PC-9 (cell line): ENCODE data around the gene REPS2. TPM values are rescaled to one million over a fixed set of nuclear protein-coding genes. Genes with fewer than 3 reads are reported as not detected.

ENCODE experiments used
- BruUV-seq: library from RNA; stranded (reverse); fragments of 400-500 nt; replicated peaks from 2 replicates; lab custom pipeline; 2021; lab: Mats Ljungman, UMichigan
- CTCF ChIA-PET: fragments of 300-600 bp; sonication (Branson Sonifier 250); formaldehyde crosslinking; loops from one replicate; lab custom pipeline; 2022; ENCODE audit warnings: antibody characterized with exemption; lab: Charles Lee
- POLR2A ChIA-PET: fragments of 300-600 bp; sonication (Branson Sonifier 250); formaldehyde crosslinking; loops from one replicate; lab custom pipeline; 2022; ENCODE audit warnings: antibody characterized with exemption; ENCODE audit not compliant: unreplicated experiment; lab: Charles Lee
- DNase-seq, 2 experiments: peaks; one replicate each; pipeline versions ENCODE4 v3.0.0 to v3.0.0-alpha.2; 2015 to 2022; ENCODE audit warnings: mixed read lengths in 1 of 2
- H2AFZ ChIP-seq: fragments of 200-600 bp; sonication (generic); 2 replicates; pipeline ENCODE4 v1.8.1; 2017; ENCODE audit warnings: antibody characterized with exemption
- H3F3A ChIP-seq: fragments of 200-600 bp; sonication (generic); 2 replicates; pipeline ENCODE4 v1.8.1; 2017; ENCODE audit warnings: antibody characterized with exemption, mild to moderate bottlenecking, low read depth; ENCODE audit not compliant: insufficient read depth
- H3K27ac ChIP-seq: fragments of 200-600 bp; sonication (generic); 2 replicates; pipeline ENCODE4 v1.6.1; 2016; ENCODE audit warnings: mixed run types
- H3K27me3 ChIP-seq: fragments of 200-600 bp; sonication (generic); 2 replicates; pipeline ENCODE4 v1.6.1; 2016; ENCODE audit warnings: low read depth, mixed run types; ENCODE audit not compliant: insufficient read depth
- H3K36me3 ChIP-seq: fragments of 200-600 bp; sonication (generic); 2 replicates; pipeline ENCODE4 v1.6.1; 2016; ENCODE audit warnings: low read depth, mixed run types
- H3K4me1 ChIP-seq: fragments of 200-600 bp; sonication (generic); replicated peaks from 2 replicates; pipeline ENCODE4 v1.6.1; 2016; ENCODE audit warnings: mixed run types; ENCODE audit not compliant: insufficient read depth
- H3K4me2 ChIP-seq: fragments of 200-600 bp; sonication (generic); 2 replicates; pipeline ENCODE4 v1.6.1; 2017; ENCODE audit warnings: mixed run types
- H3K4me3 ChIP-seq: fragments of 200-600 bp; sonication (generic); 2 replicates; pipeline ENCODE4 v1.6.1; 2016; ENCODE audit warnings: mixed run types
- H3K79me2 ChIP-seq: fragments of 200-600 bp; sonication (generic); 2 replicates; pipeline ENCODE4 v1.6.1; 2017; ENCODE audit warnings: low read depth, mixed run types
- H3K9me2 ChIP-seq: fragments of 200-600 bp; sonication (generic); 2 replicates; pipeline ENCODE4 v1.8.1; 2017; ENCODE audit warnings: mild to moderate bottlenecking; ENCODE audit not compliant: insufficient read depth
- H3K9me3 ChIP-seq: fragments of 200-600 bp; sonication (generic); 2 replicates; pipeline ENCODE4 v1.8.1; 2016; ENCODE audit warnings: low read depth; ENCODE audit not compliant: insufficient read depth
- H4K20me1 ChIP-seq: fragments of 200-600 bp; sonication (generic); 2 replicates; pipeline ENCODE4 v1.8.1; 2017; ENCODE audit not compliant: insufficient read depth
- EZH2 ChIP-seq: fragments of 200-600 bp; sonication (generic); IDR thresholded peaks from 2 replicates; pipeline ENCODE4 v1.8.0; 2017; ENCODE audit warnings: antibody characterized with exemption, low read depth
- intact Hi-C: fragments of 100-400 bp; cut with micrococcal nuclease; formaldehyde crosslinking; loops from one replicate; pipeline ENCODE4 v1.10.0; 2022; ENCODE audit not compliant: unreplicated experiment
- total RNA-seq: library from RNA; stranded (reverse); gene quantifications from 2 replicates; pipeline ENCODE4 v1.2.3, GENCODE V29; 2021
- TF ChIP-seq, protein P1 (sequence below): fragments of 200-600 bp; sonication (generic); conservative IDR thresholded peaks from 2 replicates; pipeline ENCODE4 v1.6.1; 2017; ENCODE audit warnings: mixed run types, antibody characterized with exemption, mild to moderate bottlenecking, moderate library complexity

The REPS2 gene
- total RNA-seq, 1 experiment from 2014 or later = 29.2 TPM

DNA sequence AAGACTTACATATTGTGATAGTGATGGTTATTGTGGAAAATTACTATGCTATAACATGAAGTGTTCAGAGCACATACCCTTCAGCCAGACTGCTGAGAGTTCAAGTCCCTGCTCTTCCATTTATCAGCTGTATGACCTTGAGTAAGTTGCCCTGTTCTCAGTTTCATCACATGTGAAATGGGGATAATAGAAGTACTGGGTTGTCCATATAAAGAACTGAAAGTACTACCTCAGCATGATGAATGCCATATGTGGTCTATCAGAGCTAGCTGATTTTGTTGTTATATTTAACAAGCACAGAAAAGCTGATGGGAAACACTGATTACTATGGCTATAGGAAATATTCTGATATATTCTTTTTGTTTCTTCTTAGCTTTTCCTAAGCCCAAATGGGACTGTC, 115.6 kb downstream of the REPS2 start:
- H3F3A ChIP-seq = no peaks in the 10 kb centered on the region
- DNase-seq = no peak
- H4K20me1 ChIP-seq = no peaks in the 10 kb centered on the region
- TF ChIP-seq, protein P1, sequence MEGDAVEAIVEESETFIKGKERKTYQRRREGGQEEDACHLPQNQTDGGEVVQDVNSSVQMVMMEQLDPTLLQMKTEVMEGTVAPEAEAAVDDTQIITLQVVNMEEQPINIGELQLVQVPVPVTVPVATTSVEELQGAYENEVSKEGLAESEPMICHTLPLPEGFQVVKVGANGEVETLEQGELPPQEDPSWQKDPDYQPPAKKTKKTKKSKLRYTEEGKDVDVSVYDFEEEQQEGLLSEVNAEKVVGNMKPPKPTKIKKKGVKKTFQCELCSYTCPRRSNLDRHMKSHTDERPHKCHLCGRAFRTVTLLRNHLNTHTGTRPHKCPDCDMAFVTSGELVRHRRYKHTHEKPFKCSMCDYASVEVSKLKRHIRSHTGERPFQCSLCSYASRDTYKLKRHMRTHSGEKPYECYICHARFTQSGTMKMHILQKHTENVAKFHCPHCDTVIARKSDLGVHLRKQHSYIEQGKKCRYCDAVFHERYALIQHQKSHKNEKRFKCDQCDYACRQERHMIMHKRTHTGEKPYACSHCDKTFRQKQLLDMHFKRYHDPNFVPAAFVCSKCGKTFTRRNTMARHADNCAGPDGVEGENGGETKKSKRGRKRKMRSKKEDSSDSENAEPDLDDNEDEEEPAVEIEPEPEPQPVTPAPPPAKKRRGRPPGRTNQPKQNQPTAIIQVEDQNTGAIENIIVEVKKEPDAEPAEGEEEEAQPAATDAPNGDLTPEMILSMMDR = no peak
- TF ChIP-seq EZH2 = no peak
- no peaks in the 10 kb centered on the region for H3K27me3 ChIP-seq
- no peak overlapping the region for H3K27ac ChIP-seq
- no peak overlapping the region for H2AFZ ChIP-seq
- BruUV-seq = no TSS peak
- no peaks in the 10 kb centered on the region for H3K36me3 ChIP-seq
- CTCF ChIA-PET = no interaction called here
- H3K79me2 ChIP-seq = no peaks in the 10 kb centered on the region
- H3K9me3 ChIP-seq = no peaks in the 10 kb centered on the region
- POLR2A ChIA-PET = no interaction called here
- H3K4me2 ChIP-seq = no peak overlapping the region
- H3K4me1 ChIP-seq = no peaks in the 10 kb centered on the region
- H3K9me2 ChIP-seq = no peaks in the 10 kb centered on the region
- H3K4me3 ChIP-seq = no peak overlapping the region
- intact Hi-C loops = no loop called here

DNA sequence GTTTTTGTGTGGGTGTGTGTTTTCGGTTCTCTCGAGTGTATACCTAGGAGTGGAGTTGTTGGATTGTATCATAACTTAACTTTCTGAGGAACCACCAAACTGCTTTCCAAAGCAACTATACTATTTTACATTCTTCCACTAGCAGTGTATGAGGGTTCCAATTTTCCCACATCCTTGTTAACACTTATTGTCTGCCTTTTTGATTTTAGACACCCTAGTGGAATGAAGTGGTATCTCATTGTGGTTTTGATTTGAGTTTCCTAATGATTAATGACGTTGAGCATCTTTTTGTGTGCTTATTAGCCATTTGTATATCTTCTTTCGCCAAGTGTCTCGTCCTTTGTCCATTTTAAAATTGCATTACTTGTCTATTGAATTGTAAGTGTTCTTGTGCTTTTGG, 118.6 kb downstream of the REPS2 start:
- CTCF ChIA-PET = no interaction called here

GRCh38 chrX:17067534-17067933, 121.1 kb downstream of the REPS2 start:
- intact Hi-C loops = no loop called here
- POLR2A ChIA-PET = no interaction called here
- Histone ChIP-seq H3K4me2 (no peak overlapping the region), H3F3A (no peaks in the 10 kb centered on the region), H3K79me2 (no peaks in the 10 kb centered on the region), H3K4me1 (no peaks in the 10 kb centered on the region), H3K36me3 (no peaks in the 10 kb centered on the region), H3K4me3 (no peak overlapping the region), H3K27ac (no peak overlapping the region), H2AFZ (no peak overlapping the region), H3K27me3 (no peaks in the 10 kb centered on the region), H3K9me2 (no peaks in the 10 kb centered on the region), H4K20me1 (no peaks in the 10 kb centered on the region), H3K9me3 (no peaks in the 10 kb centered on the region)
- no TSS peak for BruUV-seq
- TF ChIP-seq EZH2 = no peak
- TF ChIP-seq, protein P1 = no peak
- CTCF ChIA-PET = no interaction called here
- DNase-seq = no peak

More for the DNA sequence above, 118.6 kb downstream of the REPS2 start:
- Histone ChIP-seq H3K4me3 (no peak overlapping the region), H2AFZ (no peak overlapping the region), H4K20me1 (no peaks in the 10 kb centered on the region), H3K79me2 (no peaks in the 10 kb centered on the region), H3K9me3 (no peaks in the 10 kb centered on the region), H3K4me1 (no peaks in the 10 kb centered on the region), H3K9me2 (no peaks in the 10 kb centered on the region), H3K27me3 (no peaks in the 10 kb centered on the region), H3K4me2 (no peak overlapping the region), H3F3A (no peaks in the 10 kb centered on the region), H3K36me3 (no peaks in the 10 kb centered on the region), H3K27ac (no peak overlapping the region)
- intact Hi-C loops = no loop called here
- TF ChIP-seq, protein P1 = no peak
- TF ChIP-seq EZH2 = no peak
- no TSS peak for BruUV-seq
- POLR2A ChIA-PET = no interaction called here
- DNase-seq = no peak
